ENCODE measurements around the gene FAM184B. TPM values are rescaled to one million over a fixed set of nuclear protein-coding genes. Genes with fewer than 3 reads are reported as not detected.

Gene FAM184B
- total RNA-seq: not detected in 2 replicates

GRCh38 chr4:17781300-17782287 is at the start of gene FAM184B:
Gene FAM184B, minus strand, starts transcription at chr4:17781621. Its CDS starts 322 bp downstream, at chr4:17781299.

GRCh38 chr4:17810260-17811077 is 29.0 kb upstream of the FAM184B start, which contains the start of the genes DCAF16 and NCAPG:
Gene DCAF16, minus strand, starts transcription at chr4:17810757. Its CDS starts 6,616 bp downstream, at chr4:17804141.
Gene NCAPG, plus strand, starts transcription at chr4:17810979. Its CDS starts 99 bp downstream, at chr4:17811078.

DNA sequence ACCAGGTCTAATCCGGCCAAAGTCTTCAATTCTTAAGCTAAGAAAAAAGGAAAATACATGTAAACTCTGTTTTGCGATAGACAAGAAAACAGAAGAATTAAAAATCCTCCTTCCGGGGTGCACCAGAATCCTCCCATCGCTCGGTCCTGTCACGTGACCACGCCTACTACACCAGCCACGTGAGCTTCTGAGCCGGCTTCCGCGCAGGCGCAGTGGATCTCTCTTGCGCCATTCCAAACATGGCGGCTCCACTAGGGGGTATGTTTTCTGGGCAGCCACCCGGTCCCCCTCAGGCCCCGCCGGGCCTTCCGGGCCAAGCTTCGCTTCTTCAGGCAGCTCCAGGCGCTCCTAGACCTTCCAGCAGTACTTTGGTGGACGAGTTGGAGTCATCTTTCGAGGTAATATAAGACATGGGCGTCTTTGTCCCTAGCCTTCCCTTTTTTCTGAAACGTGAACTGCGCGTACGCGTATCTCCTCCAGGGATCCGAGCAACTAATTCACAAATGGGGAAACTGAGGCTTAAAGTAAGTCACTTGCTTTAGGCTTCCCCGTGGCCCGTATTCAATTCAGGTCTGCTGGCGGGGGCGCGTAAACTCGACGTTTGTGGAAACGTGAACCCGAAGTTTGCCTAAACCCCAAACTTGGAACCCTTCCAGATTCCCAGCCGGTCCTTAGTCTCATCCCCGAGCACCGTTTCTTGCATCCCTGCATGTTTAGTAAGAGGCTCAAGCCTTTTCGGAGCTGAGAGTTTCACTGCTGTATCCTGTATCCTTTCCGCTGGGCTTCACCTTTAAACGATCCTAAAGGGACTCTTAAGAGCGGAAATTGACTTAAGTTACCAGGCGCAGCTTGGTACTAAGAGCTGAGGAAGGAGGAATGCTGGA is 166.8 kb downstream of the FAM184B start, which contains the start of gene MED28:
Gene MED28, plus strand, starts transcription at position 226 of the 884 bp plus-strand sequence. Its CDS starts 14 bp downstream, at position 240.

Other genes starting within 250 kb of the FAM184B start
- 70.3 and 76.4 TPM in 2 replicates for gene LAP3, start 204.4 kb downstream of the FAM184B start, total RNA-seq
- 5.5 and 6.5 TPM in 2 replicates for gene MED28, start 167.0 kb downstream of the FAM184B start, total RNA-seq
- gene DCAF16, start 29.1 kb upstream of the FAM184B start, total RNA-seq: 22.1 and 25.8 TPM in 2 replicates
- 2.1 and 2.3 TPM in 2 replicates for gene NCAPG, start 29.4 kb upstream of the FAM184B start, total RNA-seq
- 5.9 and 12.1 TPM in 2 replicates for gene LCORL, start 240.1 kb upstream of the FAM184B start, total RNA-seq